Colonic mucosa (tissue), 4 donors: ENCODE measurements around the gene JCHAIN. TPM values are rescaled to one million over a fixed set of nuclear protein-coding genes. Genes with fewer than 3 reads are reported as not detected.
A peak's percentile ranks its signal among the peaks of the same experiment; 100 is the strongest.
"Not testable (repeated sequence)": the region's sequence is repeated elsewhere in the genome, so short reads cannot be mapped to it uniquely, and the experiment has no call there.

Experiments used
- DNase-seq: peaks from one replicate; pipeline ENCODE4 v3.0.0-alpha.2; 2020
- H3K27ac ChIP-seq: fragments of 200-600 bp; one replicate; pipeline ENCODE4 v1.8.0; 2021
- H3K27me3 ChIP-seq: fragments of 200-600 bp; one replicate; pipeline ENCODE4 v1.8.0; 2021
- H3K36me3 ChIP-seq: fragments of 200-600 bp; one replicate; pipeline ENCODE4 v1.8.0; 2021
- H3K4me1 ChIP-seq: fragments of 200-600 bp; one replicate; pipeline ENCODE4 v1.8.0; 2021; ENCODE audit warnings: mild to moderate bottlenecking
- H3K4me3 ChIP-seq: fragments of 200-600 bp; one replicate; pipeline ENCODE4 v1.8.0; 2021
- H3K9ac ChIP-seq, 2 donors: one replicate each; pipeline ENCODE4 v1.7.0; 2013; ENCODE audit warnings: control low read depth in 2 of 2, low read depth in 2 of 2, low read length in 2 of 2
- H3K9me3 ChIP-seq: fragments of 200-600 bp; one replicate; pipeline ENCODE4 v1.8.0; 2021
- intact Hi-C: fragments of 100-400 bp; cut with DNase I; formaldehyde crosslinking; loops from one replicate; pipeline ENCODE4 v1.14.1; 2022
- total RNA-seq, 2 donors: library from RNA; stranded (reverse); fragmentation: NEBNext Ultra II Directional in 1 of 2; extraction: Animal tissue kit (Norgen Biotek cat#: 25700) in 1 of 2; gene quantifications; one replicate each; pipeline ENCODE4 v1.2.1, GENCODE V29; 2021
- TF ChIP-seq, protein P1 (sequence below): fragments of 200-600 bp; IDR thresholded peaks from one replicate; pipeline ENCODE4 v1.8.0; 2022; ENCODE audit warnings: antibody characterized with exemption, mild to moderate bottlenecking
- donor health status: healthy.
- donor health status: DM: no; HTN: no; CAD: no.
- donor health status: DM: no; HTN: no; CAD: no.

JCHAIN gene
- total RNA-seq, 2 donors from 2014 or later = 392 to 396 TPM

DNA sequence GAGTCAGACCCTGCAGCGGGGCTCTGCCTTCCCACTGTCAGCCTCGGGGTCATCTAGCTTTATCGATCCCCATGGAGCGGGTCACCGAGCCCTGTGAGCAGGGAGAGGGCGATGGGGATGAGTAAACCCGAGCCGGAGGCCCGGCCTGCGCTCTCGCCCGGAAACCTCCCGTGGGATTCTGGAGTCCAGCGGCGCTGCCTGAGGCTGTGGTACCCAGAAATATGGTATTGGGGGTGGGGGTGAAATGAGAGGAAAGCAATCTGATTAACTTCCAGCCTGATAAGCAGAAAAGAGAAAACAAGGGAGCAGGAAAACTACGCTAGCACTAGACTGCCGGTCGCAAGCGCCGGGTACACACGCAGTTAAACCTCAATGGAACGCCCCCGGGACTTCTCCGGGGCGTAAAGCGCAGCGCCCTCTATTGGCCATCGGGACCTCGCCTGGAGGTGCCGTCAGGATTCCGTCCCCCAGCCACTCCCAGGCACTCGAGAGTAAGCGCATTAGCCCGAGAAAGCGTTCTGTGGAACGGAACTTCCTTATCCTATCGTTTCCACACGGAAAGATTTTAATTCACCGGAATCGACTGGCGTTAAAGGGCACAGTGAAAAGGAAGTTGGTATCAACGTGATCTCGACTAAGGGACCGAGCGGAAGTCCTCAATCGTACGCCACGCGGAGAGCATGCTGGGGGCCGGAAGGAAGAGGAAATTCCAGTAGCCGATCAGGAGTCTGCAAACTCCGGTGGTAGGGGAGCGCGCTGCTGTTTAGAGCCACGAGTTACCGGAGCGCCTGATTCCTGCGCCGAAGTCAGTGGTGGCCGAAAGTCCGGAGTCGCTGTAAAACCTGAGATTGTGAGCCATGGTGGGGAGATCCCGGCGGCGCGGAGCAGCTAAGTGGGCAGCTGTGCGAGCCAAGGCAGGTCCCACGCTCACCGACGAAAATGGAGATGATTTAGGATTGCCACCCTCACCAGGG is 21.8 kb upstream of the JCHAIN start, which contains the start of gene UTP3:
Gene UTP3 (plus strand): TSS at position 712 of the 974 bp plus-strand sequence. CDS start 146 bp downstream, at position 858.
- peak; percentile 96 for DNase-seq
- Histone ChIP-seq H3K9me3 (no peaks in the 10 kb centered on the region), H3K4me1 (peaks cover 14% of the 10 kb centered on the region), H3K9ac (peak within 1 kb of the TSS; percentile 91 to 97), H3K36me3 (no peaks in the 10 kb centered on the region), H3K27me3 (no peaks in the 10 kb centered on the region), H3K4me3 (peak within 1 kb of the TSS; percentile 82), H3K27ac (peak within 1 kb of the TSS; percentile 94)
- intact Hi-C loops = no loop called here
- TF ChIP-seq, protein P1, sequence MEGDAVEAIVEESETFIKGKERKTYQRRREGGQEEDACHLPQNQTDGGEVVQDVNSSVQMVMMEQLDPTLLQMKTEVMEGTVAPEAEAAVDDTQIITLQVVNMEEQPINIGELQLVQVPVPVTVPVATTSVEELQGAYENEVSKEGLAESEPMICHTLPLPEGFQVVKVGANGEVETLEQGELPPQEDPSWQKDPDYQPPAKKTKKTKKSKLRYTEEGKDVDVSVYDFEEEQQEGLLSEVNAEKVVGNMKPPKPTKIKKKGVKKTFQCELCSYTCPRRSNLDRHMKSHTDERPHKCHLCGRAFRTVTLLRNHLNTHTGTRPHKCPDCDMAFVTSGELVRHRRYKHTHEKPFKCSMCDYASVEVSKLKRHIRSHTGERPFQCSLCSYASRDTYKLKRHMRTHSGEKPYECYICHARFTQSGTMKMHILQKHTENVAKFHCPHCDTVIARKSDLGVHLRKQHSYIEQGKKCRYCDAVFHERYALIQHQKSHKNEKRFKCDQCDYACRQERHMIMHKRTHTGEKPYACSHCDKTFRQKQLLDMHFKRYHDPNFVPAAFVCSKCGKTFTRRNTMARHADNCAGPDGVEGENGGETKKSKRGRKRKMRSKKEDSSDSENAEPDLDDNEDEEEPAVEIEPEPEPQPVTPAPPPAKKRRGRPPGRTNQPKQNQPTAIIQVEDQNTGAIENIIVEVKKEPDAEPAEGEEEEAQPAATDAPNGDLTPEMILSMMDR = peak; percentile 97

DNA sequence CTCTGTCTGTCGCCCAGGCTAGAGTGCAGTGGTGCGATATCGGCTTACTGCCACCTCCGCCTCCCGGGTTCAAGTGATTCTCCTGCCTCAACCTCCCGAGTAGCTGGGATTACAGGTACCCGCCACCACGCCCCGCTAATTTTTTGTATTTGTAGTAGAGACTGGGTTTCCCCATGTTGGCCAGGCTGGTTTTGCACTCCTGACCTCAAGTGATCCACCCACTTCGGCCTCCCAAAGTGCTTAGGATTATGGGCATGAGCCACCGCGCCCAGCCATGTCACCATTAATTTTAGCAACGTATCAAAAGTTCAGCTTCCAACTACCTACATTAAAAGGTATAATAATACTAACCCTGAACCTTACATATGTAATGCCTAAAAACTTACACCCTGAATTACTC is 21.1 kb upstream of the JCHAIN start:
- Histone ChIP-seq H3K9ac (peak overlapping the region; percentile 78 to 97), H3K36me3 (no peaks in the 10 kb centered on the region), H3K9me3 (no peaks in the 10 kb centered on the region), H3K4me1 (peaks cover 14% of the 10 kb centered on the region), H3K27me3 (no peaks in the 10 kb centered on the region), H3K4me3 (peak overlapping the region; percentile 82), H3K27ac (peak overlapping the region; percentile 94)
- intact Hi-C loops = no loop called here
- peak; percentile 36 for DNase-seq
- TF ChIP-seq, protein P1 = no peak

DNA sequence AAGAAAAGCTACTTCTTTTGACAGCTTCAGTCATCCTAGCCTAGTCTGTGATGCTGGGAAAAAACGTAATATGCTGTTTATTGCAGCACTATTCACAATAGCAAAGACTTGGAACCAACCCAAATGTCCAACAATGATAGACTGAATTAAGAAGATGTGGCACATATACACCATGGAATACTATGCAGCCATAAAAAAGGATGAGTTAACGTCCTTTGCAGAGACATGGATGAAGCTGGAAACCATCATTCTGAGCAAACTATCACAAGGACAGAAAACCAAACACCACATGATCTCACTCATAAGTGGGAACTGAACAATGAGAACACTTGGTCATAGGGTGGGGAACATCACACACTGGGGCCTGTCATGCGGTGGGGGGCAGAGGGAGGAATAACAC is 15.8 kb upstream of the JCHAIN start:
- H3K4me1 ChIP-seq, H3K4me3 ChIP-seq, H3K9me3 ChIP-seq, H3K9ac ChIP-seq, intact Hi-C loops, H3K36me3 ChIP-seq, DNase-seq, H3K27me3 ChIP-seq, H3K27ac ChIP-seq: not testable (repeated sequence)

DNA sequence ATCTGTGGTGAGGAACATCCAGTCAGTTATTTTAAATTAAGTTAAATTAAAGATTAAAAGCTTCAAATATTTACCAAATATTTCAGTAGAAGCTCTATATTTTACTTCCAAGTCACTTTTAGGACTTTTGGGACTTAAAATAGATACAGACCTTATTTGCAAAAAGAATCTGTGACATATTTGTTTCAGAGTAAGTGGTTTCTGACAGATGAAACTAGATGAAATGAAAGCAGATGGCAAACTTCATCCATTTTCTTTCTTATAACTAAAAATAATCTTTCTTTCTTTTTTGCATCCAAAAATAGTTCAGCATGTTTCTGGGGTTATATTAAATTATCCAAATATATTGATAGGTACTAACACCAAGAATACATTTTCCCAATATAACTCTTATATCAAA is 15.4 kb upstream of the JCHAIN start:
- TF ChIP-seq, protein P1 = no peak
- intact Hi-C loops = no loop called here
- DNase-seq = no peak
- no peaks in the 10 kb centered on the region for H3K4me1 ChIP-seq
- no peaks in the 10 kb centered on the region for H3K27me3 ChIP-seq
- H3K4me3 ChIP-seq = no peak overlapping the region
- no peaks in the 10 kb centered on the region for H3K9me3 ChIP-seq
- no peak overlapping the region for H3K27ac ChIP-seq
- no peak overlapping the region for H3K9ac ChIP-seq
- H3K36me3 ChIP-seq = no peaks in the 10 kb centered on the region

DNA sequence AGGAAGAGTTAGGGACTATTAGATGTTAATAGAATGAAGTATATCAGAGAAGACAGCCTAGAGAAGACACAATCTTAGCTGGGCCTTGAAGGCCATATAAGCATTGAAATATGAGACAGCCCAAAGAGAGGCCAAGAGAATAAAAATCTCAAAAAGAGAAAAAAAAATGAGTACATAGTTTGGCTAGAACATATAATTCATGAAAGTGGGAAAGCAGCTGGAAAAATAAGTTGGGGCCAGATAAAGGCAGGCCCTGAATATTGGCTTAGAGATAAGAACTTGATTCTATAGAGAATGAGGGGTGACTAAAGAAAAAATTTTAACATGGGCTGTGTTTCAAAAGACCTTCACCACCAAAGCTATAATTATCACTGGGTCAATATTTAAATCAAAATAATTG is 14.6 kb upstream of the JCHAIN start:
- TF ChIP-seq, protein P1 = no peak
- no peak overlapping the region for H3K27ac ChIP-seq
- no peak for DNase-seq
- H3K4me3 ChIP-seq = no peak overlapping the region
- H3K4me1 ChIP-seq = no peaks in the 10 kb centered on the region
- no peaks in the 10 kb centered on the region for H3K9me3 ChIP-seq
- H3K9ac ChIP-seq = no peak overlapping the region
- H3K36me3 ChIP-seq = no peaks in the 10 kb centered on the region
- intact Hi-C loops = no loop called here
- H3K27me3 ChIP-seq = no peaks in the 10 kb centered on the region
